GM12878 (cell line): Measurements from ENCODE around the gene TCAF1. TPM values are rescaled to one million over a fixed set of nuclear protein-coding genes. Genes with fewer than 3 reads are reported as not detected.

Experiments used
- ATAC-seq: fragments of 200-7000 bp; cut with Tn5 transposase; 3 replicates; pipeline ENCODE4 v1.9.1; 2020; ENCODE audit warnings: mild to moderate bottlenecking, moderate library complexity
- BruUV-seq: library from RNA; stranded (reverse); fragments of 400-500 nt; replicated peaks from 2 replicates; lab custom pipeline; 2021; lab: Mats Ljungman, UMichigan
- CTCF ChIA-PET: fragments of 300-600 bp; sonication (Branson Sonifier 250); formaldehyde crosslinking; extraction: SDS; loops from one replicate; lab custom pipeline; 2021; ENCODE audit warnings: inconsistent platforms; lab: Yijun Ruan, JAX
- POLR2A ChIA-PET: fragments of 350-600 bp; formaldehyde crosslinking; extraction: SDS; loops from one replicate; lab custom pipeline; 2021; ENCODE audit warnings: inconsistent platforms; lab: Charles Lee
- RAD21 ChIA-PET: fragments of 300-600 bp; sonication (Branson Sonifier 250); formaldehyde crosslinking; loops from one replicate; lab custom pipeline; 2023; ENCODE audit warnings: antibody characterized with exemption; ENCODE audit not compliant: unreplicated experiment; lab: Charles Lee
- SMC1A ChIA-PET: fragments of 300-600 bp; sonication (Branson Sonifier 250); formaldehyde crosslinking; loops from one replicate; lab custom pipeline; 2023; ENCODE audit not compliant: unreplicated experiment, uncharacterized antibody; lab: Charles Lee
- DNase-seq: peaks from one replicate; pipeline ENCODE4 v3.0.0-alpha.2; 2011; ENCODE audit warnings: low read depth, low spot score
- FAIRE-seq: peaks from 3 replicates; lab custom pipeline; 2011; peaks lifted over from hg19 to GRCh38; lab: Jason Lieb, UNC
- H2AFZ ChIP-seq: 2 replicates; pipeline ENCODE4 v1.6.0; 2011; ENCODE audit warnings: low read depth, low read length, control low read depth; ENCODE audit not compliant: control insufficient read depth
- H3K27ac ChIP-seq: 2 replicates; pipeline ENCODE4 v1.5.1; 2011; ENCODE audit warnings: control low read depth; ENCODE audit not compliant: control insufficient read depth, insufficient read depth
- H3K27me3 ChIP-seq, 2 experiments: replicated peaks in 1 of 2; 2 replicates each; pipeline versions ENCODE4 v1.6.0 to v1.6.1; 2011; ENCODE audit warnings: low read length in 1 of 2; ENCODE audit not compliant: control insufficient read depth in 2 of 2, insufficient read depth in 2 of 2
- H3K36me3 ChIP-seq, 2 experiments: 2 replicates each; pipeline ENCODE4 v1.5.1; 2011; ENCODE audit warnings: low read length in 1 of 2; ENCODE audit not compliant: control insufficient read depth in 2 of 2, insufficient read depth in 2 of 2
- H3K4me1 ChIP-seq: 2 replicates; pipeline ENCODE4 v1.6.1; 2011; ENCODE audit warnings: mild to moderate bottlenecking, low read length, moderate library complexity, mixed read lengths; ENCODE audit not compliant: control insufficient read depth, insufficient read depth
- H3K4me2 ChIP-seq: 2 replicates; pipeline ENCODE4 v1.6.0; 2011; ENCODE audit warnings: control low read depth; ENCODE audit not compliant: control insufficient read depth, insufficient read depth
- H3K4me3 ChIP-seq: fragments of 200-600 bp; sonication (generic); 2 replicates; pipeline ENCODE4 v1.5.1; 2016
- H3K79me2 ChIP-seq: 2 replicates; pipeline ENCODE4 v1.6.0; 2011; ENCODE audit warnings: low read length; ENCODE audit not compliant: control insufficient read depth, insufficient read depth
- H3K9ac ChIP-seq: 2 replicates; pipeline ENCODE4 v1.8.0; 2011; ENCODE audit warnings: low read length, control low read depth, mixed read lengths; ENCODE audit not compliant: control insufficient read depth, insufficient read depth
- H3K9me3 ChIP-seq: replicated peaks from 3 replicates; pipeline ENCODE4 v1.5.1; 2011; ENCODE audit warnings: mild to moderate bottlenecking, low read length; ENCODE audit not compliant: control insufficient read depth, insufficient read depth
- H4K20me1 ChIP-seq: 2 replicates; pipeline ENCODE4 v1.6.0; 2011; ENCODE audit not compliant: control insufficient read depth, insufficient read depth
- DPF2 ChIP-seq: fragments of 450-650 bp; IDR thresholded peaks from 2 replicates; pipeline ENCODE4 v1.6.1; 2017; ENCODE audit warnings: mild to moderate bottlenecking
- ELK1 ChIP-seq: IDR thresholded peaks from 2 replicates; pipeline ENCODE4 v1.6.1; 2012; ENCODE audit warnings: low read depth, low read length, improper control_type of control experiment
- FOXM1 ChIP-seq: IDR thresholded peaks from 2 replicates; pipeline ENCODE4 v1.6.1; 2012; ENCODE audit warnings: low read depth, mild to moderate bottlenecking, inconsistent platforms, low read length, moderate library complexity
- MEF2A ChIP-seq: IDR thresholded peaks from 2 replicates; pipeline ENCODE4 v1.6.1; 2011; ENCODE audit warnings: low read depth, mild to moderate bottlenecking, low read length, moderate library complexity; ENCODE audit not compliant: insufficient read depth
- POLR2A ChIP-seq: IDR thresholded peaks from 2 replicates; pipeline ENCODE4 v1.6.1; 2011; ENCODE audit warnings: low read depth, mild to moderate bottlenecking, low read length
- RB1 ChIP-seq: fragments of 450-650 bp; formaldehyde crosslinking; IDR thresholded peaks from 2 replicates; pipeline ENCODE4 v1.6.1; 2017; ENCODE audit warnings: mild to moderate bottlenecking, borderline replicate concordance
- TCF3 ChIP-seq: IDR thresholded peaks from 2 replicates; pipeline ENCODE4 v1.6.1; 2012; ENCODE audit warnings: low read depth, mild to moderate bottlenecking, low read length, borderline replicate concordance; ENCODE audit not compliant: insufficient read depth
- TCF7 ChIP-seq: IDR thresholded peaks from 2 replicates; pipeline ENCODE4 v1.6.1; 2014; ENCODE audit warnings: antibody characterized with exemption, borderline replicate concordance
- USF1 ChIP-seq: IDR thresholded peaks from 2 replicates; pipeline ENCODE4 v1.6.1; 2011; ENCODE audit warnings: borderline replicate concordance, low read depth, mild to moderate bottlenecking, moderate library complexity, mixed read lengths, low read length; ENCODE audit not compliant: insufficient read depth; ENCODE audit errors: extremely low read length
- ZNF24 ChIP-seq: fragments of 450-650 bp; IDR thresholded peaks from 2 replicates; pipeline ENCODE4 v1.6.1; 2017; ENCODE audit warnings: antibody characterized with exemption, mild to moderate bottlenecking
- ZNF592 ChIP-seq: fragments of 450-650 bp; IDR thresholded peaks from 2 replicates; pipeline ENCODE4 v1.6.1; 2017; ENCODE audit warnings: mild to moderate bottlenecking, moderate library complexity
- WGBS: methylation state at CpG from one replicate; pipeline ENCODE4 v1.1.6; 2016; ENCODE audit warnings: low lambda C conversion rate; ENCODE audit not compliant: insufficient replicate concordance, insufficient coverage; ENCODE audit errors: missing lambda C conversion rate; 5-methylcytosine and 5-hydroxymethylcytosine counted together
- in situ Hi-C: fragments of 300-500 bp; cut with MboI; formaldehyde crosslinking; loops from 9 replicates; pipeline ENCODE4 v1.14.3; 2018; ENCODE audit warnings: mixed read lengths
- intact Hi-C: fragments of 100-400 bp; cut with micrococcal nuclease; formaldehyde crosslinking; loops from one replicate; pipeline ENCODE4 v1.14.2; 2022; ENCODE audit not compliant: unreplicated experiment
- polyA plus RNA-seq, 11 experiments: library from polyadenylated mRNA; depleted of rRNA in 4 of 11; unstranded in 6 of 11; stranded (reverse) in 5 of 11; fragments of >200 nt; fragmentation: Nextera tagmentation in 4 of 11; fragmentation: Illumina TruSeq in 1 of 11; extraction: Ambion mirVana in 4 of 11; extraction: Trizol in 1 of 11; gene quantifications; 1 replicate in 1 of 11; 2 replicates in 10 of 11; pipeline versions ENCODE4 v1.2.1 to v1.2.3, GENCODE V29; 2011 to 2016; ENCODE audit warnings: inconsistent platforms in 2 of 11, missing spikeins in 2 of 11, low read depth in 1 of 11
- total RNA-seq, 4 experiments: library from RNA; depleted of rRNA in 3 of 4; stranded (reverse); fragments of >200 nt in 3 of 4; fragmentation: Illumina TruSeq in 1 of 4; extraction: Trizol in 1 of 4; gene quantifications; 2 replicates each; pipeline versions ENCODE4 v1.2.1 to v1.2.3, GENCODE V29; 2013 to 2021
- TF ChIP-seq, protein P1 (sequence below): IDR thresholded peaks from 2 replicates; pipeline ENCODE4 v1.6.1; 2012; ENCODE audit warnings: mild to moderate bottlenecking, low read depth, low read length

TCAF1 gene
- total and polyA plus RNA-seq, 10 of the 15 experiments (the other 5 are each of a cell fraction or from before 2014, with no cell fraction given), result 2.2 to 16.3 (median 8.0) TPM

GRCh38 chr7:143892527-143893300 lies 9.3 kb downstream of the TCAF1 start:
- ChIA-PET CTCF (interaction anchor here (0.6 to 7.0 kb wide), 9 partner anchors 9 to 992 kb away, joined by 3 to 65 read pairs (median 4); partner anchors contain the start of gene TCAF1), RAD21 (interaction anchor here (1.4 to 1.9 kb wide), 3 partner anchors 9 to 235 kb away, joined by 5 to 12 read pairs (median 12); partner anchors contain the start of gene TCAF1), SMC1A (interaction anchor here (0.9 to 2.4 kb wide), 4 partner anchors 8 to 236 kb away, joined by 3 to 14 read pairs (median 8); partner anchors contain the start of gene TCAF1), POLR2A (interaction anchor here (3.3 kb wide), 1 partner anchor 9 kb away, joined by 14 read pairs; the partner anchor contains the start of gene TCAF1)
- Histone ChIP-seq H3K4me2 (0 out of 2 replicates have a peak overlapping the region, but pooled peaks have one; percentile 1), H3K36me3 (no peaks in the 10 kb centered on the region), H3K9ac (no peak overlapping the region), H3K4me1 (no peaks in the 10 kb centered on the region), H3K79me2 (no peaks in the 10 kb centered on the region), H3K9me3 (no peaks in the 10 kb centered on the region; the same call in 2 of the 3 replicates), H3K4me3 (no peak overlapping the region), H3K27ac (no peak overlapping the region), H2AFZ (no peak overlapping the region), H3K27me3 (no peaks in the 10 kb centered on the region), H4K20me1 (no peaks in the 10 kb centered on the region)
- intact Hi-C loops (no loop called here), in situ Hi-C loops (no loop called here)
- DNase-seq, result peak; percentile 19
- ATAC-seq, result peak; percentile 99
- BruUV-seq, result no TSS peak
- peak; percentile 7 for FAIRE-seq
- WGBS, result 48% methylated on average over 4 of the region's 5 CpGs
- no peak for TF ChIP-seq ELK1
- TF ChIP-seq TCF7, result no peak
- TF ChIP-seq FOXM1, result no peak
- no peak for TF ChIP-seq MEF2A
- TF ChIP-seq ZNF24, result no peak
- TF ChIP-seq DPF2, result no peak
- TF ChIP-seq USF1, result no peak
- TF ChIP-seq, protein P1, sequence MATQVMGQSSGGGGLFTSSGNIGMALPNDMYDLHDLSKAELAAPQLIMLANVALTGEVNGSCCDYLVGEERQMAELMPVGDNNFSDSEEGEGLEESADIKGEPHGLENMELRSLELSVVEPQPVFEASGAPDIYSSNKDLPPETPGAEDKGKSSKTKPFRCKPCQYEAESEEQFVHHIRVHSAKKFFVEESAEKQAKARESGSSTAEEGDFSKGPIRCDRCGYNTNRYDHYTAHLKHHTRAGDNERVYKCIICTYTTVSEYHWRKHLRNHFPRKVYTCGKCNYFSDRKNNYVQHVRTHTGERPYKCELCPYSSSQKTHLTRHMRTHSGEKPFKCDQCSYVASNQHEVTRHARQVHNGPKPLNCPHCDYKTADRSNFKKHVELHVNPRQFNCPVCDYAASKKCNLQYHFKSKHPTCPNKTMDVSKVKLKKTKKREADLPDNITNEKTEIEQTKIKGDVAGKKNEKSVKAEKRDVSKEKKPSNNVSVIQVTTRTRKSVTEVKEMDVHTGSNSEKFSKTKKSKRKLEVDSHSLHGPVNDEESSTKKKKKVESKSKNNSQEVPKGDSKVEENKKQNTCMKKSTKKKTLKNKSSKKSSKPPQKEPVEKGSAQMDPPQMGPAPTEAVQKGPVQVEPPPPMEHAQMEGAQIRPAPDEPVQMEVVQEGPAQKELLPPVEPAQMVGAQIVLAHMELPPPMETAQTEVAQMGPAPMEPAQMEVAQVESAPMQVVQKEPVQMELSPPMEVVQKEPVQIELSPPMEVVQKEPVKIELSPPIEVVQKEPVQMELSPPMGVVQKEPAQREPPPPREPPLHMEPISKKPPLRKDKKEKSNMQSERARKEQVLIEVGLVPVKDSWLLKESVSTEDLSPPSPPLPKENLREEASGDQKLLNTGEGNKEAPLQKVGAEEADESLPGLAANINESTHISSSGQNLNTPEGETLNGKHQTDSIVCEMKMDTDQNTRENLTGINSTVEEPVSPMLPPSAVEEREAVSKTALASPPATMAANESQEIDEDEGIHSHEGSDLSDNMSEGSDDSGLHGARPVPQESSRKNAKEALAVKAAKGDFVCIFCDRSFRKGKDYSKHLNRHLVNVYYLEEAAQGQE, result no peak
- no peak for TF ChIP-seq RB1
- TF ChIP-seq POLR2A, result no peak
- no peak for TF ChIP-seq ZNF592
- TF ChIP-seq TCF3, result no peak
